RCC 7860 (cell line): Measurements from ENCODE around the gene SNX27.
"Not testable (repeated sequence)": the region's sequence is repeated elsewhere in the genome, so short reads cannot be mapped to it uniquely, and the experiment has no call there.

Experiments used
- DNase-seq: peaks from one replicate; pipeline ENCODE4 v3.0.0-alpha.2; 2015; ENCODE audit warnings: low spot score
- FAIRE-seq: peaks from 2 replicates; lab custom pipeline; 2012; peaks lifted over from hg19 to GRCh38; lab: Jason Lieb, UNC

Gene SNX27

GRCh38 chr1:151716771-151717631 is 105.2 kb downstream of the SNX27 start, which contains the start of gene CELF3:
TSS of gene CELF3 (minus strand) at chr1:151716803. CDS start at chr1:151716020, 783 bp downstream.
- no peak for DNase-seq
- no peak for FAIRE-seq

GRCh38 chr1:151718011-151718431 is 106.2 kb downstream of the SNX27 start:
- no peak for FAIRE-seq

GRCh38 chr1:151718666-151719065 is 106.8 kb downstream of the SNX27 start:
- DNase-seq, result no peak
- FAIRE-seq, result no peak

More at GRCh38 chr1:151718011-151718431, 106.2 kb downstream of the SNX27 start:
- DNase-seq, result no peak

GRCh38 chr1:151720125-151720524 is 108.3 kb downstream of the SNX27 start:
- no peak for FAIRE-seq
- no peak for DNase-seq

- FAIRE-seq (no peak), DNase-seq (no peak)
Measured at GRCh38 chr1:151720554-151720953, 108.7 kb downstream of the SNX27 start.

GRCh38 chr1:151720974-151721787 is 109.3 kb downstream of the SNX27 start, which contains the start of gene RIIAD1:
TSS of gene RIIAD1 (plus strand) at chr1:151721522. CDS start at chr1:151721537, 15 bp downstream.
- no peak for DNase-seq
- FAIRE-seq, result no peak

- DNase-seq (no peak), FAIRE-seq (no peak)
Measured at GRCh38 chr1:151721788-151722510, 110.1 kb downstream of the SNX27 start.

- DNase-seq (no peak), FAIRE-seq (no peak)
Measured at GRCh38 chr1:151723726-151724370, 112.0 kb downstream of the SNX27 start.

GRCh38 chr1:151728151-151729054 is 116.6 kb downstream of the SNX27 start:
- no peak for DNase-seq
- no peak for FAIRE-seq

- FAIRE-seq (no peak), DNase-seq (no peak)
Measured at GRCh38 chr1:151729157-151729965, 117.5 kb downstream of the SNX27 start.

- no peak for DNase-seq
- FAIRE-seq, result no peak
Measured at GRCh38 chr1:151729966-151730291, 118.1 kb downstream of the SNX27 start.

- no peak for FAIRE-seq
- no peak for DNase-seq
Measured at GRCh38 chr1:151733126-151733525, 121.3 kb downstream of the SNX27 start.

GRCh38 chr1:151733995-151734394 is 122.1 kb downstream of the SNX27 start:
- DNase-seq, FAIRE-seq: not testable (repeated sequence)

GRCh38 chr1:151737026-151737425 is 125.2 kb downstream of the SNX27 start:
- FAIRE-seq, result no peak

GRCh38 chr1:151737479-151737878 is 125.6 kb downstream of the SNX27 start:
- FAIRE-seq, result no peak

More at GRCh38 chr1:151737026-151737425, 125.2 kb downstream of the SNX27 start:
- DNase-seq, result no peak

GRCh38 chr1:151739590-151740355 is 127.9 kb downstream of the SNX27 start:
- DNase-seq (no peak), FAIRE-seq (no peak)

More at GRCh38 chr1:151737479-151737878, 125.6 kb downstream of the SNX27 start:
- DNase-seq, result no peak

- DNase-seq, result no peak
- FAIRE-seq, result no peak
Measured at GRCh38 chr1:151741516-151741915, 129.7 kb downstream of the SNX27 start.
